Body of pancreas (tissue), 4 donors: ENCODE measurements around the gene PPFIBP2.

Experiments
- POLR2A ChIP-seq, 3 donors: fragments of 450-650 bp; IDR thresholded peaks; one replicate each; pipeline ENCODE4 v1.6.1; 2016; ENCODE audit warnings: antibody characterized with exemption in 3 of 3, mild to moderate bottlenecking in 2 of 3
- TF ChIP-seq, protein P1 (sequence below), 7 experiments: fragments of 450-650 bp in 4 of 7; fragments of 200-600 bp in 3 of 7; sonication (generic) in 3 of 7; IDR thresholded peaks; one replicate each; pipeline ENCODE4 v1.5.1; 2016 to 2019; ENCODE audit warnings: antibody characterized with exemption in 7 of 7

DNA sequence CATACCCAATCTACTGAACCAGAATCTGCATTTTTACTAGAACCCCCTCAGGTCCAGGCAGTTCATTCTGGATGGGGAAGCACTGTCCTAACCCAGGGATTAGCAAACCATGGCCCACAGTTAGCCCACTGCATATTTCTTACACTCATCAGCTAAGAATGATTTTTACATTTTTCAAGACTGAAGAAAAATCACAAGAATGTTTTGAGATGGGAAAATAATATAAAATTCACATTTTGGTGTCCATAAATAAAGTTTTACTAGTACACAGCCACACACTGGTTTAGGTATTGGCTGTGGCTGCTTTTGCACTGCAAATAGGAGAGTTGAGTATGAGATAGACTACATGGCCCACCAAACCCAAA, 59.4 kb downstream of the PPFIBP2 start:
- TF ChIP-seq, protein P1, sequence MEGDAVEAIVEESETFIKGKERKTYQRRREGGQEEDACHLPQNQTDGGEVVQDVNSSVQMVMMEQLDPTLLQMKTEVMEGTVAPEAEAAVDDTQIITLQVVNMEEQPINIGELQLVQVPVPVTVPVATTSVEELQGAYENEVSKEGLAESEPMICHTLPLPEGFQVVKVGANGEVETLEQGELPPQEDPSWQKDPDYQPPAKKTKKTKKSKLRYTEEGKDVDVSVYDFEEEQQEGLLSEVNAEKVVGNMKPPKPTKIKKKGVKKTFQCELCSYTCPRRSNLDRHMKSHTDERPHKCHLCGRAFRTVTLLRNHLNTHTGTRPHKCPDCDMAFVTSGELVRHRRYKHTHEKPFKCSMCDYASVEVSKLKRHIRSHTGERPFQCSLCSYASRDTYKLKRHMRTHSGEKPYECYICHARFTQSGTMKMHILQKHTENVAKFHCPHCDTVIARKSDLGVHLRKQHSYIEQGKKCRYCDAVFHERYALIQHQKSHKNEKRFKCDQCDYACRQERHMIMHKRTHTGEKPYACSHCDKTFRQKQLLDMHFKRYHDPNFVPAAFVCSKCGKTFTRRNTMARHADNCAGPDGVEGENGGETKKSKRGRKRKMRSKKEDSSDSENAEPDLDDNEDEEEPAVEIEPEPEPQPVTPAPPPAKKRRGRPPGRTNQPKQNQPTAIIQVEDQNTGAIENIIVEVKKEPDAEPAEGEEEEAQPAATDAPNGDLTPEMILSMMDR (IDR thresholded peaks at IDR 0.05) = no peak
- no peak for TF ChIP-seq POLR2A (IDR thresholded peaks at IDR 0.05)
